HFFc6 (cell line): ENCODE data around the gene ITM2B. TPM values are rescaled to one million over a fixed set of nuclear protein-coding genes. Genes with fewer than 3 reads are reported as not detected.

ENCODE experiments used
- DNase-seq: peaks from one replicate; pipeline ENCODE4 v3.0.0-alpha.2; 2018
- H3K27ac Mint-ChIP-seq: 2 replicates; pipeline ENCODE4 v1.8.0; 2020; ENCODE audit warnings: mild to moderate bottlenecking, mixed read lengths
- H3K27me3 Mint-ChIP-seq: 2 replicates; pipeline ENCODE4 v1.8.0; 2021; ENCODE audit warnings: mild to moderate bottlenecking, moderate library complexity, mixed read lengths; ENCODE audit not compliant: insufficient read depth
- H3K36me3 Mint-ChIP-seq: 2 replicates; pipeline ENCODE4 v1.8.0; 2021; ENCODE audit warnings: low read depth, mixed read lengths
- H3K4me1 Mint-ChIP-seq: 2 replicates; pipeline ENCODE4 v1.8.0; 2020; ENCODE audit warnings: low read depth, mixed read lengths
- H3K4me3 Mint-ChIP-seq: 2 replicates; pipeline ENCODE4 v1.8.0; 2020; ENCODE audit warnings: mild to moderate bottlenecking, moderate library complexity, mixed read lengths
- H3K9me3 Mint-ChIP-seq: 2 replicates; pipeline ENCODE4 v1.8.0; 2020; ENCODE audit warnings: mild to moderate bottlenecking, mixed read lengths
- total RNA-seq, 6 experiments: library from RNA; stranded (reverse); fragmentation: NEBNext Ultra II Directional; extraction: Animal tissue kit (Norgen Biotek cat#: 25700); gene quantifications; 2 replicates in 1 of 6; 3 replicates in 5 of 6; pipeline ENCODE4 v1.2.3, GENCODE V29; 2021
- TF ChIP-seq, protein P1 (sequence below): fragments of 200-600 bp; sonication (generic); IDR thresholded peaks from 2 replicates; pipeline ENCODE4 v1.5.0; 2021; ENCODE audit warnings: antibody characterized with exemption, mild to moderate bottlenecking

Gene ITM2B
- total RNA-seq, 6 experiments from 2014 or later = 161 to 258 (median 191) TPM

DNA sequence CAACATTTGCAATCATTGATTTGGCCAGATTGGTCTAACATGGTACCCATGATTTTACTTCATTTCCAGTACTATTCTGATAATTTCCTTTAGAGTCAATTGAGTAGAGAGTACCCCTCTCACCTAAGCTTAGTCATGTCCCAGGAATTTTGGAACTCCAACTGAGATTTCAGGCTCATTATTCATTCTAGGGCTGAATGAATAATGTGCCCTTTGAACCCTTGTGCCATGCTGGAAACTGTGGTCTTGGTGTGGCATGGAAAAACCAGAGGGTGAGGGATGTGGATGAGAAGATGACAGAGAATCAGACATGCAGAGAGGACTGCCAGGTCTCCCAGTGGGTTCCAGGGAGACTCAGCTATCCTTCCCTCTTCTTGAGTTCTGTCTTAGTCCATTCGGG lies 30.2 kb downstream of the ITM2B start:
- Mint-ChIP-seq H3K36me3 (peaks cover 34% of the 10 kb centered on the region), H3K27ac (no peak overlapping the region), H3K9me3 (no peaks in the 10 kb centered on the region), H3K4me3 (no peak overlapping the region), H3K27me3 (peaks cover 2% of the 10 kb centered on the region; the same call in 1 of the 2 replicates), H3K4me1 (peaks cover 35% of the 10 kb centered on the region)
- TF ChIP-seq, protein P1, sequence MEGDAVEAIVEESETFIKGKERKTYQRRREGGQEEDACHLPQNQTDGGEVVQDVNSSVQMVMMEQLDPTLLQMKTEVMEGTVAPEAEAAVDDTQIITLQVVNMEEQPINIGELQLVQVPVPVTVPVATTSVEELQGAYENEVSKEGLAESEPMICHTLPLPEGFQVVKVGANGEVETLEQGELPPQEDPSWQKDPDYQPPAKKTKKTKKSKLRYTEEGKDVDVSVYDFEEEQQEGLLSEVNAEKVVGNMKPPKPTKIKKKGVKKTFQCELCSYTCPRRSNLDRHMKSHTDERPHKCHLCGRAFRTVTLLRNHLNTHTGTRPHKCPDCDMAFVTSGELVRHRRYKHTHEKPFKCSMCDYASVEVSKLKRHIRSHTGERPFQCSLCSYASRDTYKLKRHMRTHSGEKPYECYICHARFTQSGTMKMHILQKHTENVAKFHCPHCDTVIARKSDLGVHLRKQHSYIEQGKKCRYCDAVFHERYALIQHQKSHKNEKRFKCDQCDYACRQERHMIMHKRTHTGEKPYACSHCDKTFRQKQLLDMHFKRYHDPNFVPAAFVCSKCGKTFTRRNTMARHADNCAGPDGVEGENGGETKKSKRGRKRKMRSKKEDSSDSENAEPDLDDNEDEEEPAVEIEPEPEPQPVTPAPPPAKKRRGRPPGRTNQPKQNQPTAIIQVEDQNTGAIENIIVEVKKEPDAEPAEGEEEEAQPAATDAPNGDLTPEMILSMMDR = no peak
- DNase-seq = no peak

DNA sequence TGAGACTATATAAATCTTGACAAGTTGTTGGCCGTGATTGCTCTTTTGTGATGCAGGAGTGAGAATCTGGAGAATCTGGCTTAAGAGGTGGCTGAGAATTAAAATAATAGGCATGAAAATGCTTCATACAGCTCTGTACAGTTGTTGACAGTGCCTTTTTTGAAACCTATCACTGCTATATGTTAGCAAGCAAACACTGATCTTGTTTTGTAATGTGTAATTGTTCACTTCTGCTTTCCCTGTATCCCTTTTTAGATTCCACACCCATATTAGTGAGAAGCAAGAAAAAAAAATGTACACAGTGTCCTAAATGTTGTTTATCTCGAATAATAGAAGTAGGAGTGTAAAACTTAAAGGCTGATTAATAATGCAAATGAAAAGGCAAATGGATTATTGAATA lies 31.1 kb downstream of the ITM2B start:
- Mint-ChIP-seq H3K36me3 (peaks cover 36% of the 10 kb centered on the region), H3K27ac (no peak overlapping the region), H3K4me1 (peaks cover 43% of the 10 kb centered on the region), H3K27me3 (peaks cover 2% of the 10 kb centered on the region; the same call in 1 of the 2 replicates), H3K9me3 (no peaks in the 10 kb centered on the region), H3K4me3 (no peak overlapping the region)
- TF ChIP-seq, protein P1 = no peak
- no peak for DNase-seq

DNA sequence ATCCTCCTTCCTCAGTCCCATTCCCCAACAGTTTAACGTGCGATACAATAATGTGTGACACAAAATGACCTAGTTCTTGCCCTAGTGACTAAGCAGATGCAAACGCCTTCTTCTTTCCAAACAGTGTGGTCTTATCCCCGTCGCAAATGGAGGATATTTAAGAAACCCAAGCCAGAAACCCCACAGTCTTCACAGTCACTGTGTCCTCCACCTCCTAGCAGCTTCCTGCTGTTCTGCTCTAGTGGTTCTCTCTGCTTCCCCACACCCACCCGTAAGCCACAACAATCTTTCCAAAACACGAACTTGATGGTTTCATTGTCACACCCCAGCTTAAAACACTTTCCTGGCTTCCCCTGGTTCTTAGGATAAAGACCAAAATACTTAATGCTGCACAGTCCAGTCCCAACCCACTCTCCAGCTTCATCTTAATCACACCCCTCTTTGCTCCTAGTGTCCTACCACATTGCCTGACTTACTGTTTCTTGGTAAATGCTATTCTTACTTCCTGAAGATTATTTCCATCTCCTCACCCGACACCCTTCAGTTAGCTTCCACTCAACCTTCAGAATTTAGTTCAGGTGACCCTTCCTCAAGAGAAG lies 32.3 kb downstream of the ITM2B start:
- peaks cover 2% of the 10 kb centered on the region; the same call in 1 of the 2 replicates for H3K27me3 Mint-ChIP-seq
- H3K9me3 Mint-ChIP-seq = no peaks in the 10 kb centered on the region
- H3K27ac Mint-ChIP-seq = no peak overlapping the region
- peaks cover 42% of the 10 kb centered on the region for H3K36me3 Mint-ChIP-seq
- TF ChIP-seq, protein P1 = no peak
- H3K4me1 Mint-ChIP-seq = peaks cover 40% of the 10 kb centered on the region
- H3K4me3 Mint-ChIP-seq = no peak overlapping the region
- no peak for DNase-seq

DNA sequence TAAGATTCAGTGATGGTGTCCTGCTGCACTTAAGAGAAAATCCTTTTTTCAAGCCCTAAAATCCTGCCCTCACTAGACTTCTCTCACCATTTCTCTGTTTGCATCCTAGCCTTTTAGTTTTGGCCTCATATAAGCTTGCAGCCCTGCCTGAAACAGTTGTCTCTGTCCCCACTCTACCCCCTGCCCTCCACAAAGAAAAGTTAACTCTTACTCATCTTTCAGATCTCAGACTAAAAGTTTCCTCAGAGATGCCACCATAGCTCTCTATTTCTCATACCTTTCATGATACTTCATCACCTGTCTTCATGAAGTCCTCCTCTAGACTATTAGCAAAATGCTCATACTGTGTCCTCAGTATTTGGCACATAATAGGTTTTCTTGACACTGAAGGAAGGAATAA lies 33.1 kb downstream of the ITM2B start:
- DNase-seq = no peak
- Mint-ChIP-seq H3K4me3 (no peak overlapping the region), H3K36me3 (peaks cover 42% of the 10 kb centered on the region), H3K27ac (no peak overlapping the region), H3K4me1 (peaks cover 40% of the 10 kb centered on the region), H3K27me3 (peaks cover 2% of the 10 kb centered on the region; the same call in 1 of the 2 replicates), H3K9me3 (no peaks in the 10 kb centered on the region)
- TF ChIP-seq, protein P1 = no peak

DNA sequence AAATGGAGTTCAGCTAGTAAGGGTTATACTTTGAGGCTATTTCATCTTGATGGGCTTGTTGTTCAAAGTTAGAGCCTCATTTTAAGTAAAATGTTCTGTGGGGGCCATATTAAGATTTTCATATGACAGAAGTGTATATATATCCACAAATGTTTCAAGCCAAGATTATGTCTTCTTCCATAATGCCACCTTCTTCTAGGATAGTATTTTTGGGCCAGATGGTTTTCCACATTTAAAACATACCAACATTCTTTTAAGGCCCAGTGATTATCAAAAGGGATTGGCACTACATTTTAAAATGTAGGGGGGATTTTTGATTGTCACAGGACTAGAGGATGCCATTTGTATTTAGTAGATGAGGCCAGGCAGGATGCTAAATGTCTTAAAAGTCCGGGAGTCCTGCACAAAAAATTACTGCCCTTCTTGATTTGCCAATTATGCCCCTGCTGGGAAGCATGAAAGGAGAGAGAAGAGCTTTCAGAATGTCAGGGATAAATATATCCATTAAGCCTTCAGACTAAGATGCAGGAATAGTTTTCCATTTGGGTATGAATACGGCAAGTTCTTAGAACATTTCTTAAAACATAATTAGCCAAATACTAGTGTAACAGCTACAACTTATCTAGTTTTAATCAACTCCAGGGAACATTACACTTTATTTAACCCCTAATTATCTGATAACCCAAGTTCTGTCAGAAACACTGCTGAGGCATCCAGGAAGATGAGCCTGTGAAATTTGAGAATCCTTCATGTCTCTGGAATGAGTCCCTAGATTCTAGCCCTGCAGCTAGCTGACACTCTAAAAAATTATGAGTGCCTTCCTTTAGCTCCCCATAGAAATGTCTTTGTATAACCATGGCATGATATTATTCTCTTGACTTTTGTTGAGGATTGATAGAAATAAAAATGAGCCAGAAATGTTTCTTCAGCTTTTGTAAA lies 34.0 kb downstream of the ITM2B start:
- H3K27me3 Mint-ChIP-seq = peaks cover 2% of the 10 kb centered on the region; the same call in 1 of the 2 replicates
- H3K9me3 Mint-ChIP-seq = no peaks in the 10 kb centered on the region
- H3K4me1 Mint-ChIP-seq = peaks cover 40% of the 10 kb centered on the region
- peak overlapping the region; percentile 13; the same call in 1 of the 2 replicates for H3K27ac Mint-ChIP-seq
- H3K36me3 Mint-ChIP-seq = peaks cover 42% of the 10 kb centered on the region
- DNase-seq = peak; percentile 12
- TF ChIP-seq, protein P1 = no peak
- no peak overlapping the region for H3K4me3 Mint-ChIP-seq
